Fibroblast of gingiva (primary cell): ENCODE data around the gene CLCN6.
A peak's percentile ranks its signal among the peaks of the same experiment; 100 is the strongest.

Experiments
- DNase-seq: peaks from one replicate; pipeline ENCODE4 v3.0.0-alpha.2; 2011; ENCODE audit warnings: low read depth

CLCN6 gene

GRCh38 chr1:11805422-11806306, at the start of gene CLCN6, which contains the start of gene MTHFR:
TSS of gene CLCN6 (plus strand) at chr1:11806191. CDS start at chr1:11806263, 72 bp downstream.
TSS of gene MTHFR (minus strand) at chr1:11805964. CDS start at chr1:11803116, 2,848 bp downstream.
- peak; percentile 99 for DNase-seq

- DNase-seq: no peak
Observed at GRCh38 chr1:11757047-11757446, 48.9 kb upstream of the CLCN6 start.

GRCh38 chr1:11759791-11760190, 46.2 kb upstream of the CLCN6 start:
- no peak for DNase-seq

- no peak for DNase-seq
Observed at GRCh38 chr1:11761285-11761684, 44.7 kb upstream of the CLCN6 start.

GRCh38 chr1:11761988-11762406, 44.0 kb upstream of the CLCN6 start, which contains the start of gene C1orf167:
TSS of gene C1orf167 (plus strand) at chr1:11762193. CDS start at chr1:11764401, 2,208 bp downstream.
- no peak for DNase-seq

GRCh38 chr1:11764115-11764514, 41.9 kb upstream of the CLCN6 start:
- DNase-seq: no peak

GRCh38 chr1:11764519-11764918, 41.5 kb upstream of the CLCN6 start:
- DNase-seq: no peak

- DNase-seq: no peak
Observed at GRCh38 chr1:11765661-11766428, 40.1 kb upstream of the CLCN6 start.

GRCh38 chr1:11766429-11766776, 39.6 kb upstream of the CLCN6 start:
- DNase-seq: no peak

GRCh38 chr1:11767922-11768704, 37.9 kb upstream of the CLCN6 start:
- DNase-seq: peak; percentile 80

GRCh38 chr1:11768821-11769220, 37.2 kb upstream of the CLCN6 start:
- DNase-seq: peak; percentile 19

- no peak for DNase-seq
Observed at GRCh38 chr1:11769274-11769673, 36.7 kb upstream of the CLCN6 start.

- DNase-seq: peak; percentile 27
Observed at GRCh38 chr1:11770011-11770410, 36.0 kb upstream of the CLCN6 start.

GRCh38 chr1:11771481-11772043, 34.4 kb upstream of the CLCN6 start:
- no peak for DNase-seq

- no peak for DNase-seq
Observed at GRCh38 chr1:11772458-11772857, 33.5 kb upstream of the CLCN6 start.

GRCh38 chr1:11774753-11775152, 31.2 kb upstream of the CLCN6 start:
- no peak for DNase-seq

- no peak for DNase-seq
Observed at GRCh38 chr1:11777658-11778322, 28.2 kb upstream of the CLCN6 start.

- DNase-seq: no peak
Observed at GRCh38 chr1:11778336-11778735, 27.7 kb upstream of the CLCN6 start.

GRCh38 chr1:11778844-11779623, 27.0 kb upstream of the CLCN6 start:
- DNase-seq: no peak

GRCh38 chr1:11779715-11780379, 26.1 kb upstream of the CLCN6 start:
- DNase-seq: no peak
